Panc1 (cell line): ENCODE results near the gene LITAF.

ENCODE experiments used
- CTCF ChIP-seq: fragments of 450-650 bp; IDR thresholded peaks from 2 replicates; pipeline ENCODE4 v1.5.1; 2017; ENCODE audit warnings: mild to moderate bottlenecking
- POLR2AphosphoS5 ChIP-seq: IDR thresholded peaks from 2 replicates; pipeline ENCODE4 v1.6.1; 2012; ENCODE audit warnings: mild to moderate bottlenecking, low read depth, low read length, moderate library complexity
- SIN3A ChIP-seq: IDR thresholded peaks from 2 replicates; pipeline ENCODE4 v1.6.1; 2012; ENCODE audit warnings: low read depth, mild to moderate bottlenecking, low read length, moderate library complexity, borderline replicate concordance; ENCODE audit not compliant: insufficient read depth
- TCF7L2 ChIP-seq: IDR thresholded peaks from 2 replicates; pipeline ENCODE4 v1.6.1; 2011; ENCODE audit warnings: mild to moderate bottlenecking, low read depth, low read length, inconsistent platforms

DNA sequence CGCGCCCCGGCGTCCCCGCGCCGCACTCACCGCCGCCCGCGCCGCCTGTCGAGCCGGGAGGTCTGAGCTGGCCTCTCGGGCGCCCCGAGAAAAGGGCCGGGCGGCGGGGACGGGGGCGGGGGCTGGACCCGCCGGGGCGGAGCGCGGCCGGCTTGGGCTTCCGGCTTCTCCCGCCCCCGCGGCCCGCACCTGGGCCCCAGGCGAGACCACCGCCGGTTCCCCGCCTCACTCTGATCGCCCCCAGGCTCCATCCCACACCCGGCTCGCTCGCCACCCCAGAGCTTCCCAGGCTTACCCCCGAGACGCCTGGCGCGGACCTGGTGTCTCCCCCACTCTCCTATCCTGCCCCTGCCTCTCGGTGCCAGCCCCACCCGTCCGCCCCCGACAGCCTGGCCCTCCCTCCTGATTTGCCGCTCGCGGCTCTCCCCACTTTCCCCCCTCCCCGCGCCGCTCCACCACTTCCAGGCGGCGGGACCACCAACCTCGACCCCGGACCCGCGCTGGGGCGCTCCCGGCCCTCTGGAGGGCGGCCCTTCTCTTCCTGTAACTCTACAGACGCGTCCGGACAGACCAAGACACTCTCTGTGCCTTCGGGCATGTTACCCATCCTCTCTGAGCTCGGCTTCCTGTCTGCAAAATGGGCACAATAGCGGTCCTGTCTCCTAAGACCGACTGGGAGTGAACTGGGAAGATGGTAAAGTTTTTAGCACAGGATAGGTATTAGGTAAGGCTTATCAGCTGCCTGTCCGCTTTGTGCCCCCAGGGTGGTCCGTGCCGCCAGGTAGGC, at the start of gene LITAF:
- no peak for TF ChIP-seq CTCF
- TF ChIP-seq TCF7L2, result no peak
- peak; percentile 52; the same call in 1 of the 2 replicates for TF ChIP-seq POLR2AphosphoS5
- TF ChIP-seq SIN3A, result no peak; the same call in 1 of the 2 replicates
